GM18909 (cell line): ENCODE measurements around the gene LEFTY1.
"Not testable (repeated sequence)": the region's sequence is repeated elsewhere in the genome, so short reads cannot be mapped to it uniquely, and the experiment has no call there.

Source experiments
- ATAC-seq: cut with Tn5 transposase; IDR thresholded peaks from one replicate; pipeline ENCODE4 v1.9.1; 2021; ENCODE audit warnings: mild to moderate bottlenecking; ENCODE audit not compliant: unreplicated experiment, poor library complexity

The LEFTY1 gene

GRCh38 chr1:225852413-225853124 lies 36.4 kb downstream of the LEFTY1 start:
- ATAC-seq, result no peak

- ATAC-seq, result peak; percentile 67
Measured at GRCh38 chr1:225851805-225852204, 37.1 kb downstream of the LEFTY1 start.

- ATAC-seq, result no peak
Measured at GRCh38 chr1:225850370-225850769, 38.6 kb downstream of the LEFTY1 start.

- ATAC-seq, result no peak
Measured at GRCh38 chr1:225849925-225850324, 39.0 kb downstream of the LEFTY1 start.

GRCh38 chr1:225848030-225848955 lies 40.7 kb downstream of the LEFTY1 start:
- peak; percentile 68 for ATAC-seq

GRCh38 chr1:225847610-225848009 lies 41.3 kb downstream of the LEFTY1 start:
- ATAC-seq, result no peak

- ATAC-seq, result no peak
Measured at GRCh38 chr1:225846331-225847310, 42.3 kb downstream of the LEFTY1 start.

- ATAC-seq, result no peak
Measured at GRCh38 chr1:225845571-225846259, 43.2 kb downstream of the LEFTY1 start.

GRCh38 chr1:225845097-225845496 lies 43.8 kb downstream of the LEFTY1 start:
- no peak for ATAC-seq

- no peak for ATAC-seq
Measured at GRCh38 chr1:225844236-225845061, 44.5 kb downstream of the LEFTY1 start.

- ATAC-seq, result no peak
Measured at GRCh38 chr1:225843426-225843795, 45.5 kb downstream of the LEFTY1 start.

GRCh38 chr1:225842788-225843425 lies 46.0 kb downstream of the LEFTY1 start:
- no peak for ATAC-seq

GRCh38 chr1:225842074-225842473 lies 46.9 kb downstream of the LEFTY1 start:
- no peak for ATAC-seq

GRCh38 chr1:225840713-225841112 lies 48.2 kb downstream of the LEFTY1 start:
- no peak for ATAC-seq

GRCh38 chr1:225840223-225840610 lies 48.7 kb downstream of the LEFTY1 start:
- ATAC-seq, result no peak

GRCh38 chr1:225838793-225839192 lies 50.2 kb downstream of the LEFTY1 start:
- ATAC-seq, result no peak

GRCh38 chr1:225836296-225836695 lies 52.6 kb downstream of the LEFTY1 start:
- ATAC-seq, result not testable (repeated sequence)
